K562 (cell line): ENCODE measurements around the gene TMEM87B. TPM values are rescaled to one million over a fixed set of nuclear protein-coding genes. Genes with fewer than 3 reads are reported as not detected.

Experiments
- ARNT ChIP-seq, 2 experiments: fragments of 450-650 bp; IDR thresholded peaks; 2 replicates each; pipeline ENCODE4 v1.6.1; 2016; ENCODE audit warnings: mild to moderate bottlenecking in 1 of 2
- CREB1 ChIP-seq, 2 experiments: sonication (generic) in 1 of 2; formaldehyde crosslinking in 1 of 2; IDR thresholded peaks; 2 replicates each; pipeline versions ENCODE4 v1.6.1 to v1.8.0; 2012 to 2022; ENCODE audit warnings: inconsistent platforms in 1 of 2, mild to moderate bottlenecking in 1 of 2, missing genetic modification reagents in 1 of 2, moderate library complexity in 1 of 2
- CTBP1 ChIP-seq: fragments of 450-650 bp; IDR thresholded peaks from 2 replicates; pipeline ENCODE4 v1.6.1; 2016; ENCODE audit warnings: borderline replicate concordance
- DACH1 ChIP-seq: fragments of 450-650 bp; IDR thresholded peaks from 2 replicates; pipeline ENCODE4 v1.6.1; 2018; ENCODE audit not compliant: partially characterized antibody
- ELF2 ChIP-seq: fragments of 250-450 bp; sonication (Bioruptor Pico); IDR thresholded peaks from 2 replicates; pipeline ENCODE4 v1.5.0; 2021; ENCODE audit warnings: mild to moderate bottlenecking
- ELF4 ChIP-seq: fragments of 450-650 bp; formaldehyde crosslinking; IDR thresholded peaks from 2 replicates; pipeline ENCODE4 v1.4.0; 2022; ENCODE audit warnings: missing genetic modification characterization
- EP400 ChIP-seq: fragments of 450-650 bp; IDR thresholded peaks from 2 replicates; pipeline ENCODE4 v1.6.1; 2017; ENCODE audit warnings: antibody characterized with exemption, mild to moderate bottlenecking, moderate library complexity
- FOXP1 ChIP-seq: sonication (generic); formaldehyde crosslinking; IDR thresholded peaks from 2 replicates; pipeline ENCODE4 v1.8.0; 2022; ENCODE audit warnings: mild to moderate bottlenecking, missing genetic modification reagents
- HDAC1 ChIP-seq, 2 experiments: fragments of 450-650 bp; IDR thresholded peaks; 2 replicates each; pipeline ENCODE4 v1.6.1; 2016 to 2017; ENCODE audit warnings: inconsistent platforms in 1 of 2, mild to moderate bottlenecking in 1 of 2, moderate library complexity in 1 of 2
- KLF16 ChIP-seq: IDR thresholded peaks from 2 replicates; pipeline ENCODE4 v1.6.1; 2016; ENCODE audit warnings: antibody characterized with exemption
- MYC ChIP-seq, 2 experiments: fragments of 250-450 bp in 1 of 2; sonication (Bioruptor Pico) in 1 of 2; IDR thresholded peaks; 2 replicates each; pipeline versions ENCODE4 v1.5.1 to v1.6.1; 2012 to 2021; ENCODE audit warnings: low read depth in 2 of 2, borderline replicate concordance in 1 of 2, improper control_type of control experiment in 1 of 2, low read length in 1 of 2, mild to moderate bottlenecking in 1 of 2, moderate library complexity in 1 of 2
- NCOA4 ChIP-seq: fragments of 450-650 bp; IDR thresholded peaks from 2 replicates; pipeline ENCODE4 v1.6.1; 2018; ENCODE audit warnings: mild to moderate bottlenecking; ENCODE audit not compliant: partially characterized antibody
- POLR2H ChIP-seq: IDR thresholded peaks from 2 replicates; pipeline ENCODE4 v1.6.1; 2016; ENCODE audit warnings: missing genetic modification characterization, low read depth, mild to moderate bottlenecking, control low read depth, missing compliant biosample characterization, moderate library complexity
- RAD21 ChIP-seq, 2 experiments: fragments of 250-450 bp in 1 of 2; fragments of 450-650 bp in 1 of 2; sonication (Bioruptor Pico) in 1 of 2; formaldehyde crosslinking in 1 of 2; IDR thresholded peaks in 1 of 2; conservative IDR thresholded peaks in 1 of 2; 2 replicates each; pipeline versions ENCODE4 v1.4.0 to v1.8.0; 2020 to 2022; ENCODE audit warnings: mild to moderate bottlenecking in 2 of 2, moderate library complexity in 1 of 2
- RBFOX2 ChIP-seq: fragments of 200-400 bp; formaldehyde crosslinking; IDR thresholded peaks from 2 replicates; pipeline ENCODE4 v1.6.1; 2017; ENCODE audit warnings: low read depth, mild to moderate bottlenecking, low read length, moderate library complexity
- SETDB1 ChIP-seq: IDR thresholded peaks from one replicate; pipeline ENCODE4 v1.6.1; 2012; ENCODE audit warnings: low read length, control low read depth, inconsistent platforms
- SLC30A9 ChIP-seq: fragments of 250-450 bp; sonication (Bioruptor Pico); IDR thresholded peaks from 2 replicates; pipeline ENCODE4 v1.8.0; 2022; ENCODE audit warnings: mild to moderate bottlenecking, moderate library complexity
- TAF9B ChIP-seq: fragments of 450-650 bp; IDR thresholded peaks from 2 replicates; pipeline ENCODE4 v1.6.1; 2018; ENCODE audit warnings: mild to moderate bottlenecking; ENCODE audit not compliant: partially characterized antibody
- TCF7L2 ChIP-seq: fragments of 150-350 bp; IDR thresholded peaks from 2 replicates; pipeline ENCODE4 v1.6.1; 2016; ENCODE audit warnings: low read depth, mild to moderate bottlenecking, low read length, moderate library complexity
- TRIM24 ChIP-seq, 2 experiments: fragments of 450-650 bp; IDR thresholded peaks; 2 replicates each; pipeline ENCODE4 v1.6.1; 2016
- ZBTB43 ChIP-seq: sonication (generic); formaldehyde crosslinking; IDR thresholded peaks from 2 replicates; pipeline ENCODE4 v1.8.0; 2023; ENCODE audit warnings: mild to moderate bottlenecking, missing genetic modification reagents
- ZKSCAN8 ChIP-seq: fragments of 200-800 bp; sonication (Bioruptor generic); IDR thresholded peaks from 2 replicates; pipeline ENCODE4 v1.6.1; 2016; ENCODE audit warnings: missing genetic modification characterization, missing compliant biosample characterization
- ZNF561 ChIP-seq: fragments of 450-650 bp; formaldehyde crosslinking; conservative IDR thresholded peaks from 2 replicates; pipeline ENCODE4 v1.4.0; 2020; ENCODE audit warnings: mild to moderate bottlenecking, moderate library complexity
- ZNF644 ChIP-seq: fragments of 200-800 bp; sonication (Bioruptor generic); IDR thresholded peaks from 2 replicates; pipeline ENCODE4 v1.6.1; 2016; ENCODE audit warnings: low read depth, missing genetic modification characterization, missing compliant biosample characterization
- ZNF696 ChIP-seq: fragments of 250-450 bp; sonication (Bioruptor Pico); conservative IDR thresholded peaks from 2 replicates; pipeline ENCODE4 v1.4.0; 2020; ENCODE audit warnings: mild to moderate bottlenecking, moderate library complexity
- polyA plus RNA-seq, 8 experiments: library from polyadenylated mRNA; depleted of rRNA in 4 of 8; stranded (reverse) in 5 of 8; unstranded in 3 of 8; fragments of >200 nt; fragmentation: Nextera tagmentation in 2 of 8; fragmentation: Illumina TruSeq in 1 of 8; extraction: Ambion mirVana in 2 of 8; extraction: Trizol in 1 of 8; gene quantifications; 2 replicates each; pipeline versions ENCODE4 v1.2.1 to v1.2.3, GENCODE V29; 2011 to 2014; ENCODE audit warnings: inconsistent platforms in 1 of 8, missing spikeins in 1 of 8
- total RNA-seq, 7 experiments: library from RNA; depleted of rRNA in 6 of 7; stranded (reverse); fragments of >200 nt in 6 of 7; fragmentation: Illumina TruSeq in 2 of 7; extraction: Trizol in 2 of 7; gene quantifications; 2 replicates each; pipeline versions ENCODE4 v1.2.1 to v1.2.3, GENCODE V29; 2011 to 2021; ENCODE audit warnings: low replicate concordance in 1 of 7
- TF ChIP-seq, protein P1 (sequence below): IDR thresholded peaks from 2 replicates; pipeline ENCODE4 v1.6.1; 2016; ENCODE audit warnings: missing genetic modification characterization, missing compliant biosample characterization

The TMEM87B gene
- total and polyA plus RNA-seq, 9 of the 15 experiments (the other 6 are each of a cell fraction or from before 2014, with no cell fraction given): 3.7 to 17.1 (median 11.0) TPM

GRCh38 chr2:112055730-112056625 lies 909 bp downstream of the TMEM87B start (continued):
- TF ChIP-seq ZBTB43 (CRISPR knock-in tag): peak; percentile 61; the same call in 1 of the 2 replicates
- peak; percentile 44 for TF ChIP-seq RBFOX2
- TF ChIP-seq ARNT (IDR thresholded peaks at IDR 0.05): 0 out of 4 replicates have a peak, but pooled peaks of 1 of the 2 experiments have one; percentile 28
- TF ChIP-seq POLR2H (tag): no peak
- TF ChIP-seq EP400: peak; percentile 54
- TF ChIP-seq TCF7L2: no peak
- peak; percentile 73 for TF ChIP-seq ELF2
- TF ChIP-seq SLC30A9: 0 out of 2 replicates have a peak, but pooled peaks have one; percentile 23
- TF ChIP-seq, protein P1, sequence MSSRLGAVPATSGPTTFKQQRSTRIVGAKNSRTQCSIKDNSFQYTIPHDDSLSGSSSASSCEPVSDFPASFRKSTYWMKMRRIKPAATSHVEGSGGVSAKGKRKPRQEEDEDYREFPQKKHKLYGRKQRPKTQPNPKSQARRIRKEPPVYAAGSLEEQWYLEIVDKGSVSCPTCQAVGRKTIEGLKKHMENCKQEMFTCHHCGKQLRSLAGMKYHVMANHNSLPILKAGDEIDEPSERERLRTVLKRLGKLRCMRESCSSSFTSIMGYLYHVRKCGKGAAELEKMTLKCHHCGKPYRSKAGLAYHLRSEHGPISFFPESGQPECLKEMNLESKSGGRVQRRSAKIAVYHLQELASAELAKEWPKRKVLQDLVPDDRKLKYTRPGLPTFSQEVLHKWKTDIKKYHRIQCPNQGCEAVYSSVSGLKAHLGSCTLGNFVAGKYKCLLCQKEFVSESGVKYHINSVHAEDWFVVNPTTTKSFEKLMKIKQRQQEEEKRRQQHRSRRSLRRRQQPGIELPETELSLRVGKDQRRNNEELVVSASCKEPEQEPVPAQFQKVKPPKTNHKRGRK (tag): no peak
- peak in 1 of 2 experiments; percentile 57; a peak in 1 of 4 replicates for TF ChIP-seq HDAC1 (IDR thresholded peaks at IDR 0.05)
- peak in 1 of 2 experiments; percentile 23; a peak in 2 of 4 replicates for TF ChIP-seq TRIM24 (IDR thresholded peaks at IDR 0.05)
- 0 out of 2 replicates have a peak, but pooled peaks have one; percentile 12 for TF ChIP-seq MYC (IDR thresholded peaks at IDR 0.05; ENCODE audit: low read depth, low read length)
- no peak for TF ChIP-seq MYC (CRISPR knock-in tag; IDR thresholded peaks at IDR 0.05; ENCODE audit: borderline replicate concordance, low read depth)
- peak; percentile 30; the same call in 1 of the 2 replicates for TF ChIP-seq ZKSCAN8 (CRISPR knock-in tag)
- TF ChIP-seq CTBP1: no peak; the same call in 1 of the 2 replicates
- peak; percentile 64 for TF ChIP-seq DACH1
- no peak for TF ChIP-seq NCOA4
- peak; percentile 17 for TF ChIP-seq TAF9B
- TF ChIP-seq RAD21 (CRISPR knock-in tag; conservative IDR thresholded peaks at IDR 0.05 in 1 of 2, IDR thresholded peaks at IDR 0.05 in 1 of 2): no peak
- no peak for TF ChIP-seq SETDB1
- no peak for TF ChIP-seq ZNF561 (CRISPR knock-in tag)
- TF ChIP-seq KLF16: no peak
- 0 out of 2 replicates have a peak, but pooled peaks have one; percentile 7 for TF ChIP-seq CREB1 (IDR thresholded peaks at IDR 0.05)
- no peak for TF ChIP-seq CREB1 (CRISPR knock-in tag; IDR thresholded peaks at IDR 0.05)
- TF ChIP-seq FOXP1 (CRISPR knock-in tag): 0 out of 2 replicates have a peak, but pooled peaks have one; percentile 6
- TF ChIP-seq ZNF644: no peak
- peak; percentile 72; the same call in 1 of the 2 replicates for TF ChIP-seq ELF4 (CRISPR knock-in tag)
- no peak for TF ChIP-seq ZNF696 (CRISPR knock-in tag)
